AG04450 (cell line): ENCODE measurements around the gene MBD5. TPM values are rescaled to one million over a fixed set of nuclear protein-coding genes. Genes with fewer than 3 reads are reported as not detected.

Source experiments
- CTCF ChIA-PET: fragments of 300-600, 350-600 bp; formaldehyde crosslinking; extraction: SDS; loops from one replicate; lab custom pipeline; 2022; ENCODE audit warnings: antibody characterized with exemption, inconsistent platforms; lab: Charles Lee
- POLR2A ChIA-PET: fragments of 350-600 bp; formaldehyde crosslinking; extraction: SDS; loops from one replicate; lab custom pipeline; 2021; ENCODE audit warnings: antibody characterized with exemption, inconsistent platforms; lab: Yijun Ruan, JAX
- DNase-seq: peaks from one replicate; pipeline ENCODE4 v3.0.0-alpha.2; 2011; ENCODE audit warnings: low read depth, low spot score
- H3K27ac ChIP-seq: one replicate; pipeline ENCODE4 v1.5.1; 2012; ENCODE audit warnings: low read depth, low read length, control low read depth
- H3K27me3 ChIP-seq: one replicate; pipeline ENCODE4 v1.6.0; 2012; ENCODE audit warnings: low read length; ENCODE audit not compliant: control insufficient read depth, insufficient read depth
- H3K4me3 ChIP-seq: 2 replicates; pipeline ENCODE4 v1.5.1; 2011; ENCODE audit warnings: mild to moderate bottlenecking, low read depth, low read length, control low read depth
- H3K9me3 ChIP-seq: 2 replicates; pipeline ENCODE4 v1.5.1; 2012; ENCODE audit warnings: low read length; ENCODE audit not compliant: control insufficient read depth, insufficient read depth
- polyA plus RNA-seq: library from polyadenylated mRNA; depleted of rRNA; stranded (reverse); fragments of >200 nt; gene quantifications from 2 replicates; pipeline ENCODE4 v1.2.3, GENCODE V29; 2011
- TF ChIP-seq, protein P1 (sequence below): IDR thresholded peaks from 2 replicates; pipeline ENCODE4 v1.5.1; 2011; ENCODE audit warnings: low read depth, low read length, control low read depth, inconsistent platforms

The MBD5 gene
- polyA plus RNA-seq, 1 experiment: 40.4 TPM

- no peak overlapping the region for H3K27ac ChIP-seq
- TF ChIP-seq, protein P1, sequence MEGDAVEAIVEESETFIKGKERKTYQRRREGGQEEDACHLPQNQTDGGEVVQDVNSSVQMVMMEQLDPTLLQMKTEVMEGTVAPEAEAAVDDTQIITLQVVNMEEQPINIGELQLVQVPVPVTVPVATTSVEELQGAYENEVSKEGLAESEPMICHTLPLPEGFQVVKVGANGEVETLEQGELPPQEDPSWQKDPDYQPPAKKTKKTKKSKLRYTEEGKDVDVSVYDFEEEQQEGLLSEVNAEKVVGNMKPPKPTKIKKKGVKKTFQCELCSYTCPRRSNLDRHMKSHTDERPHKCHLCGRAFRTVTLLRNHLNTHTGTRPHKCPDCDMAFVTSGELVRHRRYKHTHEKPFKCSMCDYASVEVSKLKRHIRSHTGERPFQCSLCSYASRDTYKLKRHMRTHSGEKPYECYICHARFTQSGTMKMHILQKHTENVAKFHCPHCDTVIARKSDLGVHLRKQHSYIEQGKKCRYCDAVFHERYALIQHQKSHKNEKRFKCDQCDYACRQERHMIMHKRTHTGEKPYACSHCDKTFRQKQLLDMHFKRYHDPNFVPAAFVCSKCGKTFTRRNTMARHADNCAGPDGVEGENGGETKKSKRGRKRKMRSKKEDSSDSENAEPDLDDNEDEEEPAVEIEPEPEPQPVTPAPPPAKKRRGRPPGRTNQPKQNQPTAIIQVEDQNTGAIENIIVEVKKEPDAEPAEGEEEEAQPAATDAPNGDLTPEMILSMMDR: no peak
- ChIA-PET CTCF (interaction anchor here (0.6 to 4.3 kb wide), 4 partner anchors 14 to 535 kb away, joined by 3 to 25 read pairs (median 4); no protein-coding TSS in a partner anchor), POLR2A (no interaction called here)
- no peak overlapping the region for H3K4me3 ChIP-seq
- no peaks in the 10 kb centered on the region for H3K9me3 ChIP-seq
- H3K27me3 ChIP-seq: no peaks in the 10 kb centered on the region
- no peak for DNase-seq
Measured at GRCh38 chr2:148523315-148523714, 502.4 kb downstream of the MBD5 start.

GRCh38 chr2:148524519-148524919, 503.6 kb downstream of the MBD5 start:
- no peak for DNase-seq
- ChIA-PET CTCF (interaction anchor here (0.7 to 4.3 kb wide), 2 partner anchors 15 to 34 kb away, joined by 4 to 25 read pairs; no protein-coding TSS in a partner anchor), POLR2A (no interaction called here)
- H3K27ac ChIP-seq: no peak overlapping the region
- no peak overlapping the region for H3K4me3 ChIP-seq
- TF ChIP-seq, protein P1: no peak
- H3K27me3 ChIP-seq: no peaks in the 10 kb centered on the region
- H3K9me3 ChIP-seq: no peaks in the 10 kb centered on the region

GRCh38 chr2:148525130-148525529, 504.2 kb downstream of the MBD5 start:
- DNase-seq: no peak
- Histone ChIP-seq H3K9me3 (no peaks in the 10 kb centered on the region), H3K27me3 (no peaks in the 10 kb centered on the region), H3K4me3 (no peak overlapping the region), H3K27ac (no peak overlapping the region)
- TF ChIP-seq, protein P1: no peak
- POLR2A ChIA-PET: no interaction called here
- CTCF ChIA-PET: no interaction called here

DNA sequence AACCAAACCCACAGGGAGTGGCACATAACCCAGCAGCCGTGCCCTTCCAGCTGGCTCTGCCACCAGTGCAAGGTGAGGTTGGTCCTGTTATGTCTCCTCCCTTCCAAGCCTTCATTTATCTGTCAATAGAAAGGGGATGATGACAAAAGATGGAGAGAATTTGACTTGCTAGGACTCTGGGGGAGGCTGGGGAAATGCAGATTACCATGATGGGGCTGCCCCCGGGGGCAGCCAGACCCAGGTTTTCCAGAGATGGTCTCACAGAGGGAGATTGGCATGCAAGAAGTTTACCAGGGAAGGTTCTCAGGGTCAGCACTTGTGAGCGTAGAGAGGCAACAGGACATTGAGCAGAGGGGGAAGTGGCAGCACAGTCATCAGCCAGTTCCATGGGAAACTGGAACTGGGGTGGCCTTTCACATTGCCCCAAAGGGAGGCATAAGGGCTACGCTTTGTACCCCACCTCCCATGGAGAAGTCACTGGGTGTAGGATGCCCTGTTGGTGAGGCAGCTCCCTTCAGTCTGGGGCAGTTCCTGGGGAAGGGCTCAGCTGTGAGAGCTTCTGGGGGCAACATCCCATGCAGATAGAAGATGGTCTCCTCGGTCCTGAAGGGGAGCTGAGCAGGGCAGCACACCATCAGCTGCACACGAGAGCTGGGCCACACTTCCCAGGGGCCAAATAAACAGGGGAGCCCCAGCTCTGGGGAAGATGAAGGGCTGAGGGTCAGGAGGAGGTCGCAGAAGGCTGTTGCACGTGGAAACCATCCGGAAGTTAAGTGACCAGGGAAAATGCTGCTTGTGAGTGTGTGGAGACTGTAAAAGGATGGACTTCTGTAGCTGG, 505.8 kb downstream of the MBD5 start:
- H3K4me3 ChIP-seq: no peak overlapping the region
- TF ChIP-seq, protein P1: no peak
- H3K27ac ChIP-seq: no peak overlapping the region
- no peaks in the 10 kb centered on the region for H3K27me3 ChIP-seq
- H3K9me3 ChIP-seq: no peaks in the 10 kb centered on the region
- POLR2A ChIA-PET: no interaction called here
- no peak for DNase-seq
- CTCF ChIA-PET: no interaction called here
